ENCODE data around the gene FOXO6.

The FOXO6 gene

GRCh38 chr1:41397020-41397419 lies 35.8 kb downstream of the FOXO6 start:
- in situ Hi-C loops (cut with MboI; ENCODE audit: low sequenced_read_pairs), result no loop called here

- in situ Hi-C loops (cut with MboI; ENCODE audit: low sequenced_read_pairs), result no loop called here
These were observed 36.6 kb downstream of the FOXO6 start for GRCh38 chr1:41397753-41398330.

GRCh38 chr1:41399145-41399795 lies 38.0 kb downstream of the FOXO6 start:
- in situ Hi-C loops (cut with MboI; ENCODE audit: low sequenced_read_pairs), result no loop called here

- in situ Hi-C loops (cut with MboI; ENCODE audit: low sequenced_read_pairs), result no loop called here
These were observed 39.0 kb downstream of the FOXO6 start for GRCh38 chr1:41400225-41400624.

GRCh38 chr1:41401899-41402298 lies 40.7 kb downstream of the FOXO6 start:
- in situ Hi-C loops (cut with MboI; ENCODE audit: low sequenced_read_pairs), result no loop called here

- in situ Hi-C loops (cut with MboI; ENCODE audit: low sequenced_read_pairs), result no loop called here
These were observed 43.1 kb downstream of the FOXO6 start for GRCh38 chr1:41404308-41404761.

GRCh38 chr1:41407664-41408252 lies 46.5 kb downstream of the FOXO6 start:
- in situ Hi-C loops (cut with MboI; ENCODE audit: low sequenced_read_pairs), result no loop called here

- in situ Hi-C loops (cut with MboI; ENCODE audit: low sequenced_read_pairs), result no loop called here
These were observed 47.5 kb downstream of the FOXO6 start for GRCh38 chr1:41408691-41409090.

GRCh38 chr1:41409825-41410224 lies 48.6 kb downstream of the FOXO6 start:
- in situ Hi-C loops (cut with MboI; ENCODE audit: low sequenced_read_pairs), result loop anchor here (10.0 kb wide), 1 partner anchor 85 kb away; no protein-coding TSS in a partner anchor

GRCh38 chr1:41410462-41410861 lies 49.2 kb downstream of the FOXO6 start:
- in situ Hi-C loops (cut with MboI; ENCODE audit: low sequenced_read_pairs), result loop anchor here (10.0 kb wide), 1 partner anchor 86 kb away; no protein-coding TSS in a partner anchor

GRCh38 chr1:41411229-41411628 lies 50.0 kb downstream of the FOXO6 start:
- in situ Hi-C loops (cut with MboI; ENCODE audit: low sequenced_read_pairs), result loop anchor here (10.0 kb wide), 1 partner anchor 86 kb away; no protein-coding TSS in a partner anchor

GRCh38 chr1:41412748-41413147 lies 51.5 kb downstream of the FOXO6 start:
- in situ Hi-C loops (cut with MboI; ENCODE audit: low sequenced_read_pairs), result loop anchor here (10.0 kb wide), 1 partner anchor 88 kb away; no protein-coding TSS in a partner anchor

- in situ Hi-C loops (cut with MboI; ENCODE audit: low sequenced_read_pairs), result loop anchor here (10.0 kb wide), 1 partner anchor 89 kb away; no protein-coding TSS in a partner anchor
These were observed 52.6 kb downstream of the FOXO6 start for GRCh38 chr1:41413748-41414281.

GRCh38 chr1:41414296-41414695 lies 53.1 kb downstream of the FOXO6 start:
- in situ Hi-C loops (cut with MboI; ENCODE audit: low sequenced_read_pairs), result loop anchor here (10.0 kb wide), 1 partner anchor 89 kb away; no protein-coding TSS in a partner anchor

- in situ Hi-C loops (cut with MboI; ENCODE audit: low sequenced_read_pairs), result loop anchor here (10.0 kb wide), 1 partner anchor 90 kb away; no protein-coding TSS in a partner anchor
These were observed 53.6 kb downstream of the FOXO6 start for GRCh38 chr1:41414716-41415306.

GRCh38 chr1:41416081-41416480 lies 54.8 kb downstream of the FOXO6 start:
- in situ Hi-C loops (cut with MboI; ENCODE audit: low sequenced_read_pairs), result loop anchor here (10.0 kb wide), 1 partner anchor 91 kb away; no protein-coding TSS in a partner anchor

GRCh38 chr1:41416552-41417334 lies 55.5 kb downstream of the FOXO6 start:
- in situ Hi-C loops (cut with MboI; ENCODE audit: low sequenced_read_pairs), result loop anchor here (10.0 kb wide), 1 partner anchor 92 kb away; no protein-coding TSS in a partner anchor

GRCh38 chr1:41417335-41417682 lies 56.1 kb downstream of the FOXO6 start:
- in situ Hi-C loops (cut with MboI; ENCODE audit: low sequenced_read_pairs), result loop anchor here (10.0 kb wide), 1 partner anchor 93 kb away; no protein-coding TSS in a partner anchor

GRCh38 chr1:41417746-41418145 lies 56.5 kb downstream of the FOXO6 start:
- in situ Hi-C loops (cut with MboI; ENCODE audit: low sequenced_read_pairs), result loop anchor here (10.0 kb wide), 1 partner anchor 93 kb away; no protein-coding TSS in a partner anchor

Data from HL-60/S4 treated with phorbol 12-myristate 13-acetate at 8.2 ng/mL for 4 days and 3 days (cell line).